SU-DHL-6 (cell line): Measurements from ENCODE around the gene ZNF593.

Experiments used
- H2AFZ ChIP-seq: fragments of 200-600 bp; sonication (generic); 2 replicates; pipeline ENCODE4 v1.6.1; 2014; ENCODE audit warnings: low read depth, mild to moderate bottlenecking, moderate library complexity, mixed read lengths, antibody characterized with exemption, low read length; ENCODE audit not compliant: severe bottlenecking
- H3F3A ChIP-seq: fragments of 200-600 bp; shearing (Covaris generic); 2 replicates; pipeline ENCODE4 v1.6.0; 2016; ENCODE audit warnings: antibody characterized with exemption, mild to moderate bottlenecking; ENCODE audit not compliant: insufficient read depth
- H3K27ac ChIP-seq: fragments of 200-600 bp; sonication (generic); 2 replicates; pipeline ENCODE4 v1.5.1; 2016; ENCODE audit warnings: low read depth, mild to moderate bottlenecking, low read length, moderate library complexity, mixed read lengths
- H3K27me3 ChIP-seq: fragments of 200-600 bp; sonication (generic), shearing (Covaris generic); 2 replicates; pipeline ENCODE4 v1.6.0; 2014; ENCODE audit warnings: mild to moderate bottlenecking, low read length
- H3K36me3 ChIP-seq: fragments of 200-600 bp; sonication (generic); 2 replicates; pipeline ENCODE4 v1.6.1; 2014; ENCODE audit warnings: mild to moderate bottlenecking, low read length, mixed read lengths
- H3K4me2 ChIP-seq: fragments of 300-600, 200-600 bp; shearing (Covaris generic), sonication (generic); 2 replicates; pipeline ENCODE4 v1.6.0; 2014; ENCODE audit warnings: low read length, low read depth, mild to moderate bottlenecking; ENCODE audit not compliant: poor library complexity, severe bottlenecking
- H3K4me3 ChIP-seq: fragments of 200-600 bp; sonication (generic); 2 replicates; pipeline ENCODE4 v1.5.1; 2014; ENCODE audit warnings: antibody characterized with exemption, low read length, mild to moderate bottlenecking, mixed read lengths; ENCODE audit not compliant: insufficient read depth, poor library complexity, severe bottlenecking
- H3K79me2 ChIP-seq: fragments of 200-600 bp; sonication (generic); 2 replicates; pipeline ENCODE4 v1.6.1; 2014; ENCODE audit warnings: mild to moderate bottlenecking, low read length, moderate library complexity; ENCODE audit not compliant: insufficient read depth
- H3K9ac ChIP-seq: fragments of 200-600 bp; sonication (generic); 2 replicates; pipeline ENCODE4 v1.7.0; 2014; ENCODE audit warnings: mild to moderate bottlenecking, low read length
- H3K9me2 ChIP-seq: fragments of 200-600 bp; sonication (generic); replicated peaks from 2 replicates; pipeline ENCODE4 v1.6.1; 2014; ENCODE audit warnings: low read length; ENCODE audit not compliant: insufficient read depth
- H3K9me3 ChIP-seq: fragments of 200-600 bp; sonication (generic); 2 replicates; pipeline ENCODE4 v1.6.1; 2014; ENCODE audit warnings: low read length, mixed read lengths; ENCODE audit not compliant: insufficient read depth
- H4K20me1 ChIP-seq: fragments of 200-600 bp; sonication (generic); 2 replicates; pipeline ENCODE4 v1.6.1; 2014; ENCODE audit warnings: low read depth, mild to moderate bottlenecking, antibody characterized with exemption, low read length, moderate library complexity, mixed read lengths
- EZH2phosphoT487 ChIP-seq: fragments of 200-600 bp; sonication (generic), shearing (Covaris generic); conservative IDR thresholded peaks from 2 replicates; pipeline ENCODE4 v1.6.1; 2018; ENCODE audit warnings: mild to moderate bottlenecking, antibody characterized with exemption, low read length, moderate library complexity, mixed read lengths
- TF ChIP-seq, protein P1 (sequence below): fragments of 200-600 bp; sonication (generic); IDR thresholded peaks from one replicate; pipeline ENCODE4 v1.5.1; 2017; ENCODE audit warnings: antibody characterized with exemption, mild to moderate bottlenecking, low read length, moderate library complexity; ENCODE audit not compliant: insufficient read depth, poor library complexity, severe bottlenecking

Gene ZNF593

DNA sequence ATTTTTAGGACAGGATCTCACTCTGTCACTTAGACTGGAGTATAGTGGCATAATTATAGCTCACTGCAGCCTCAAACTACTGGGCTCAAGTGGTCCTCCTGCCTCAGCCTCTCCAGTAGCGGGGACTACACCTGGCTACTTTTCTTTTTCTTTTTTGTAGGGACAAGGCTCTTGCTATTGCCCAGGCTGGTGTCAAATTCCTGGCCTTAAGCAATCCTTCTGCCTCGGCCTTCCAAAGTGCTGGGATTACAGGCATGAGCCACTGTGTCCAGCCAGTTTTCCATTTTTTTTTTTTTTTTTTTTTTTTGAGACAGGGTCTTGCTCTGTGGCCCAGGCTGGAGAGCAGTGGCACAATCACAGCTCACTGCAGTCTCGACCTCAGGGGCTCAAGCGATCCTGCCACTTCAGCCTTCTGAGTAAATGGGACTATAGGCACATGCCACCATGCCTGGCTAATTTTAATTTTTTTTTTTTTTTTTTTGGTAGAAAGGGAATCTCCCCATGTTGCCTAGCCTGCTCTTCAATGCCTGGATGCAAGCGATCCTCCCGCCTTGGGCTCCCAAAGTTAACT is 43.7 kb downstream of the ZNF593 start:
- Histone ChIP-seq H3K9ac (no peak overlapping the region), H3K27ac (no peak overlapping the region), H3K79me2 (no peaks in the 10 kb centered on the region), H3K4me2 (no peak overlapping the region), H3K36me3 (no peaks in the 10 kb centered on the region), H2AFZ (no peak overlapping the region), H3K9me3 (no peaks in the 10 kb centered on the region), H3K9me2 (no peaks in the 10 kb centered on the region), H3K27me3 (no peaks in the 10 kb centered on the region), H3K4me3 (no peak overlapping the region), H4K20me1 (no peaks in the 10 kb centered on the region), H3F3A (no peaks in the 10 kb centered on the region)
- TF ChIP-seq, protein P1, sequence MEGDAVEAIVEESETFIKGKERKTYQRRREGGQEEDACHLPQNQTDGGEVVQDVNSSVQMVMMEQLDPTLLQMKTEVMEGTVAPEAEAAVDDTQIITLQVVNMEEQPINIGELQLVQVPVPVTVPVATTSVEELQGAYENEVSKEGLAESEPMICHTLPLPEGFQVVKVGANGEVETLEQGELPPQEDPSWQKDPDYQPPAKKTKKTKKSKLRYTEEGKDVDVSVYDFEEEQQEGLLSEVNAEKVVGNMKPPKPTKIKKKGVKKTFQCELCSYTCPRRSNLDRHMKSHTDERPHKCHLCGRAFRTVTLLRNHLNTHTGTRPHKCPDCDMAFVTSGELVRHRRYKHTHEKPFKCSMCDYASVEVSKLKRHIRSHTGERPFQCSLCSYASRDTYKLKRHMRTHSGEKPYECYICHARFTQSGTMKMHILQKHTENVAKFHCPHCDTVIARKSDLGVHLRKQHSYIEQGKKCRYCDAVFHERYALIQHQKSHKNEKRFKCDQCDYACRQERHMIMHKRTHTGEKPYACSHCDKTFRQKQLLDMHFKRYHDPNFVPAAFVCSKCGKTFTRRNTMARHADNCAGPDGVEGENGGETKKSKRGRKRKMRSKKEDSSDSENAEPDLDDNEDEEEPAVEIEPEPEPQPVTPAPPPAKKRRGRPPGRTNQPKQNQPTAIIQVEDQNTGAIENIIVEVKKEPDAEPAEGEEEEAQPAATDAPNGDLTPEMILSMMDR = no peak
- TF ChIP-seq EZH2phosphoT487 = no peak

DNA sequence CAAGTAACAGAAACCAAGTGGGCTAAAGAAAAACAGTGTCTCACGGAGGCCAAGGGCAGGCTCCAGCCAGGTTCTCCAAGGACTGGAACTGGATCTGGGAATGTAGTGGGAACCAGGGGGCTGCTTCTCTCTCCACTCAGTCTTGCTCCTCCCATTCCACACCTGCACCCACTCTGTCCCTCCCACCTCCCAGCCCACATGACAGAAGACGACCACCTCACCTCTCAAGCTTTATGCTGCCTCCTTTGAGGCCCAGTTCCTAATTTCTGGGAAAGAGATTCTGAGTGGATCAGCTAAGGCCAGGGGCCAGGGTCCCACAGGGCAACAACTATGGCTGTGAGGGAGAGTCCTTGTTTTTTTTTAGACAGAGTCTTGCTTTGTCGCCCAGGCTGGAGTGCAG is 45.5 kb downstream of the ZNF593 start:
- Histone ChIP-seq H3K36me3 (no peaks in the 10 kb centered on the region), H3K9me3 (no peaks in the 10 kb centered on the region), H3K27me3 (no peaks in the 10 kb centered on the region), H3K9ac (no peak overlapping the region), H4K20me1 (no peaks in the 10 kb centered on the region), H3K27ac (no peak overlapping the region), H3K4me3 (no peak overlapping the region), H3K9me2 (no peaks in the 10 kb centered on the region), H3K4me2 (no peak overlapping the region), H3F3A (no peaks in the 10 kb centered on the region), H3K79me2 (no peaks in the 10 kb centered on the region), H2AFZ (no peak overlapping the region)
- TF ChIP-seq, protein P1 = no peak
- no peak for TF ChIP-seq EZH2phosphoT487

DNA sequence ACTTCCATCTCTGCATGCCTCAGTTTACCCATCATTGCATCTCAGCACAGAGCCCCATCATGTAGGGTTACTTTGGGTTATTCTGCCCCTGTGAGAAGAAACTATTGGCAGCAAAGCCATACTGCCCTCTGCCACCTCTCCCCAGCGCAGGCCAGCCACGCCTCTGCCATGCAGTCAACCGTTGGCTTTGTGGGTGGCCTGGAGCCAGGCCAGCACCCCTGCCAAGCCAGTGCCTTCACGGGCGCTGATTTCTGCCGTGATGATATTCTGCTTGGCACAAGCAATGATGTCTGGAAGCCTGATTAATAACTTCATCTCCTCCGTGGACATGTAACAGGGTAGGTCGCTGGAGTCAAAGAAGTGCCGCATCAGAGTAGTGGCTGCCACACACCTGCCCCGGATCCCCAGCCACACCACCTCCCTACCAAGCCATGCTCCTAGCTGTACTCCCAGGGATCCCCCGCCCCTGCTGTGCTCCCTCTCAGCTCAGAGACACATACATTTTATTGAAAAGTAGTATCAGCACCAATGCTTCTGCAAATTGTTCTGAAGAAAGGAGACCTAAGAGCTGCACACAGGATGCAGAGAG is 49.3 kb downstream of the ZNF593 start:
- no peak overlapping the region for H2AFZ ChIP-seq
- no peaks in the 10 kb centered on the region for H3K79me2 ChIP-seq
- no peaks in the 10 kb centered on the region for H3F3A ChIP-seq
- H3K9me3 ChIP-seq = no peaks in the 10 kb centered on the region
- H3K9me2 ChIP-seq = no peaks in the 10 kb centered on the region
- no peak overlapping the region for H3K4me3 ChIP-seq
- no peaks in the 10 kb centered on the region for H4K20me1 ChIP-seq
- H3K27me3 ChIP-seq = no peaks in the 10 kb centered on the region
- no peak overlapping the region for H3K9ac ChIP-seq
- no peaks in the 10 kb centered on the region for H3K36me3 ChIP-seq
- TF ChIP-seq, protein P1 = no peak
- no peak for TF ChIP-seq EZH2phosphoT487
- no peak overlapping the region for H3K4me2 ChIP-seq
- H3K27ac ChIP-seq = no peak overlapping the region
